Measurements from ENCODE around the gene CCDC107. TPM values are rescaled to one million over a fixed set of nuclear protein-coding genes. Genes with fewer than 3 reads are reported as not detected.
A peak's percentile ranks its signal among the peaks of the same experiment; 100 is the strongest.

CCDC107 gene
- polyA plus RNA-seq, 2 of the 4 experiments (the other 2 are of a cell fraction): 13.3 to 20.7 TPM

- H3K4me2 ChIP-seq: peak overlapping the region; percentile 73
- DNase-seq (ENCODE audit: low read depth in 1 of 2, low spot score in 1 of 2) (no peak), FAIRE-seq (no peak), ATAC-seq (no peak)
- TF ChIP-seq ZC3H11A (IDR thresholded peaks at IDR 0.05) (no peak), CBX8 (IDR thresholded peaks at IDR 0.05) (no peak), POLR2AphosphoS2 (conservative IDR thresholded peaks at IDR 0.05; ENCODE audit: low read length) (no peak), USF2 (IDR thresholded peaks at IDR 0.05) (no peak), HDAC2 (IDR thresholded peaks at IDR 0.05) (no peak)
- H3K4me3 ChIP-seq: no peak overlapping the region
- H3K9me3 ChIP-seq: no peaks in the 10 kb centered on the region
- ChIA-PET CTCF (interaction anchor here (0.9 to 10.6 kb wide), 4 partner anchors 43 to 536 kb away, joined by 4 to 243 read pairs (median 5); partner anchors contain the start of genes CREB3 and TLN1), POLR2A (interaction anchor here (0.6 kb wide), 1 partner anchor 33 kb away, joined by 3 read pairs; no protein-coding TSS in a partner anchor)
- peak overlapping the region; percentile 32 to 77; a peak in 4 of 6 replicates for H3K27ac ChIP-seq
- H3K4me1 ChIP-seq: peaks cover 25% of the 10 kb centered on the region
- WGBS (ENCODE audit: missing lambda C conversion rate): 47% methylated on average over 8 of the region's 8 CpGs
Observed at GRCh38 chr9:35652829-35653209, 5.3 kb upstream of the CCDC107 start.

- H3K4me1 ChIP-seq: peaks cover 25% of the 10 kb centered on the region
- no peaks in the 10 kb centered on the region for H3K9me3 ChIP-seq
- TF ChIP-seq ELK1 (IDR thresholded peaks at IDR 0.05; ENCODE audit: low read depth, low read length): no peak
- TF ChIP-seq ZSCAN20 (CRISPR knock-in tag; IDR thresholded peaks at IDR 0.05): no peak
- no peak for TF ChIP-seq SREBF2 (IDR thresholded peaks at IDR 0.05)
- TF ChIP-seq MAFK (IDR thresholded peaks at IDR 0.05; ENCODE audit: partially characterized antibody): no peak
- 82% methylated on average over 2 of the region's 2 CpGs for WGBS (ENCODE audit: missing lambda C conversion rate)
- ChIA-PET CTCF (interaction anchor here (0.9 to 10.6 kb wide), 5 partner anchors 9 to 537 kb away, joined by 3 to 243 read pairs (median 4); partner anchors contain the start of genes CREB3 and TLN1), POLR2A (interaction anchor here (0.6 kb wide), 1 partner anchor 53 kb away, joined by 6 read pairs; no protein-coding TSS in a partner anchor)
- H3K4me2 ChIP-seq: no peak overlapping the region; the same call in 2 of the 3 replicates
- ATAC-seq: no peak
- H3K4me3 ChIP-seq: no peak overlapping the region
- no peak for DNase-seq (ENCODE audit: low read depth in 1 of 2, low spot score in 1 of 2)
- no peak overlapping the region; a peak in 1 of 6 replicates for H3K27ac ChIP-seq
- FAIRE-seq: no peak
Observed at GRCh38 chr9:35653611-35654010, 4.5 kb upstream of the CCDC107 start.

GRCh38 chr9:35656348-35656747, 1.7 kb upstream of the CCDC107 start:
- ATAC-seq (no peak), DNase-seq (ENCODE audit: low read depth in 1 of 2, low spot score in 1 of 2) (no peak), FAIRE-seq (no peak)
- H3K4me2 ChIP-seq: no peak overlapping the region
- CTCF ChIA-PET: interaction anchor here (1.2 to 21.5 kb wide), 11 partner anchors 9 to 239 kb away, joined by 3 to 498 read pairs (median 6); partner anchors contain the start of genes ARHGEF39, CA9, CREB3 and TLN1
- 92% methylated on average over 17 of the region's 17 CpGs for WGBS (ENCODE audit: missing lambda C conversion rate)
- no peaks in the 10 kb centered on the region for H3K9me3 ChIP-seq
- no peak for TF ChIP-seq CHD2 (IDR thresholded peaks at IDR 0.05; ENCODE audit: low read length, partially characterized antibody)
- no peak for TF ChIP-seq CBX2 (IDR thresholded peaks at IDR 0.05; ENCODE audit: borderline replicate concordance, low read depth)
- no peak for TF ChIP-seq NPAS2 (CRISPR knock-in tag; IDR thresholded peaks at IDR 0.05; ENCODE audit: borderline replicate concordance)
- TF ChIP-seq RCOR1 (IDR thresholded peaks at IDR 0.05; ENCODE audit: low read depth, low read length): no peak
- no peak for TF ChIP-seq EHMT2 (IDR thresholded peaks at IDR 0.05; ENCODE audit: low read depth)
- TF ChIP-seq HOXB13 (CRISPR knock-in tag; IDR thresholded peaks at IDR 0.05; ENCODE audit: low read depth): no peak
- TF ChIP-seq HES2 (IDR thresholded peaks at IDR 0.05): no peak
- TF ChIP-seq BHLHE40 (IDR thresholded peaks at IDR 0.05; ENCODE audit: low read depth, low read length): no peak
- TF ChIP-seq KDM5A (IDR thresholded peaks at IDR 0.05): no peak
- no peak overlapping the region for H3K4me3 ChIP-seq
- POLR2A ChIA-PET: interaction anchor here (3.1 kb wide), 1 partner anchor 75 kb away, joined by 38 read pairs; the partner anchor contains the start of genes CREB3 and TLN1
- H3K27ac ChIP-seq: no peak overlapping the region
- H3K4me1 ChIP-seq: peaks cover 39% of the 10 kb centered on the region

Data from A549 (cell line).